GM12878 (cell line): ENCODE data around the gene NKAIN2. TPM values are rescaled to one million over a fixed set of nuclear protein-coding genes. Genes with fewer than 3 reads are reported as not detected.

ENCODE experiments used
- ATAC-seq: fragments of 200-7000 bp; cut with Tn5 transposase; 3 replicates; pipeline ENCODE4 v1.9.1; 2020; ENCODE audit warnings: mild to moderate bottlenecking, moderate library complexity
- BruUV-seq: library from RNA; stranded (reverse); fragments of 400-500 nt; replicated peaks from 2 replicates; lab custom pipeline; 2021; lab: Mats Ljungman, UMichigan
- CTCF ChIA-PET: fragments of 300-600 bp; sonication (Branson Sonifier 250); formaldehyde crosslinking; extraction: SDS; loops from one replicate; lab custom pipeline; 2021; ENCODE audit warnings: inconsistent platforms; lab: Yijun Ruan, JAX
- POLR2A ChIA-PET: fragments of 350-600 bp; formaldehyde crosslinking; extraction: SDS; loops from one replicate; lab custom pipeline; 2021; ENCODE audit warnings: inconsistent platforms; lab: Charles Lee
- RAD21 ChIA-PET: fragments of 300-600 bp; sonication (Branson Sonifier 250); formaldehyde crosslinking; loops from one replicate; lab custom pipeline; 2023; ENCODE audit warnings: antibody characterized with exemption; ENCODE audit not compliant: unreplicated experiment; lab: Charles Lee
- SMC1A ChIA-PET: fragments of 300-600 bp; sonication (Branson Sonifier 250); formaldehyde crosslinking; loops from one replicate; lab custom pipeline; 2023; ENCODE audit not compliant: unreplicated experiment, uncharacterized antibody; lab: Charles Lee
- DNase-seq: peaks from one replicate; pipeline ENCODE4 v3.0.0-alpha.2; 2011; ENCODE audit warnings: low read depth, low spot score
- FAIRE-seq: peaks from 3 replicates; lab custom pipeline; 2011; peaks lifted over from hg19 to GRCh38; lab: Jason Lieb, UNC
- H2AFZ ChIP-seq: 2 replicates; pipeline ENCODE4 v1.6.0; 2011; ENCODE audit warnings: low read depth, low read length, control low read depth; ENCODE audit not compliant: control insufficient read depth
- H3K27ac ChIP-seq: 2 replicates; pipeline ENCODE4 v1.5.1; 2011; ENCODE audit warnings: control low read depth; ENCODE audit not compliant: control insufficient read depth, insufficient read depth
- H3K27me3 ChIP-seq, 2 experiments: replicated peaks in 1 of 2; 2 replicates each; pipeline versions ENCODE4 v1.6.0 to v1.6.1; 2011; ENCODE audit warnings: low read length in 1 of 2; ENCODE audit not compliant: control insufficient read depth in 2 of 2, insufficient read depth in 2 of 2
- H3K36me3 ChIP-seq, 2 experiments: 2 replicates each; pipeline ENCODE4 v1.5.1; 2011; ENCODE audit warnings: low read length in 1 of 2; ENCODE audit not compliant: control insufficient read depth in 2 of 2, insufficient read depth in 2 of 2
- H3K4me1 ChIP-seq: 2 replicates; pipeline ENCODE4 v1.6.1; 2011; ENCODE audit warnings: mild to moderate bottlenecking, low read length, moderate library complexity, mixed read lengths; ENCODE audit not compliant: control insufficient read depth, insufficient read depth
- H3K4me2 ChIP-seq: 2 replicates; pipeline ENCODE4 v1.6.0; 2011; ENCODE audit warnings: control low read depth; ENCODE audit not compliant: control insufficient read depth, insufficient read depth
- H3K4me3 ChIP-seq: fragments of 200-600 bp; sonication (generic); 2 replicates; pipeline ENCODE4 v1.5.1; 2016
- H3K79me2 ChIP-seq: 2 replicates; pipeline ENCODE4 v1.6.0; 2011; ENCODE audit warnings: low read length; ENCODE audit not compliant: control insufficient read depth, insufficient read depth
- H3K9ac ChIP-seq: 2 replicates; pipeline ENCODE4 v1.8.0; 2011; ENCODE audit warnings: low read length, control low read depth, mixed read lengths; ENCODE audit not compliant: control insufficient read depth, insufficient read depth
- H3K9me3 ChIP-seq: replicated peaks from 3 replicates; pipeline ENCODE4 v1.5.1; 2011; ENCODE audit warnings: mild to moderate bottlenecking, low read length; ENCODE audit not compliant: control insufficient read depth, insufficient read depth
- H4K20me1 ChIP-seq: 2 replicates; pipeline ENCODE4 v1.6.0; 2011; ENCODE audit not compliant: control insufficient read depth, insufficient read depth
- BMI1 ChIP-seq: fragments of 450-650 bp; IDR thresholded peaks from 2 replicates; pipeline ENCODE4 v1.6.1; 2016; ENCODE audit warnings: mild to moderate bottlenecking, moderate library complexity, borderline replicate concordance
- CBFB ChIP-seq: IDR thresholded peaks from 2 replicates; pipeline ENCODE4 v1.6.1; 2016; ENCODE audit warnings: antibody characterized with exemption, low read depth
- CHD2 ChIP-seq: IDR thresholded peaks from 2 replicates; pipeline ENCODE4 v1.6.1; 2011; ENCODE audit warnings: low read depth, low read length, improper control_type of control experiment, borderline replicate concordance
- E2F4 ChIP-seq: IDR thresholded peaks from 2 replicates; pipeline ENCODE4 v1.6.1; 2012; ENCODE audit warnings: low read depth, low read length, improper control_type of control experiment
- ELK1 ChIP-seq: IDR thresholded peaks from 2 replicates; pipeline ENCODE4 v1.6.1; 2012; ENCODE audit warnings: low read depth, low read length, improper control_type of control experiment
- RAD21 ChIP-seq: IDR thresholded peaks from 2 replicates; pipeline ENCODE4 v1.6.1; 2011; ENCODE audit warnings: mild to moderate bottlenecking, low read depth, low read length, moderate library complexity; ENCODE audit not compliant: insufficient read depth
- REST ChIP-seq: IDR thresholded peaks from 2 replicates; pipeline ENCODE4 v1.6.1; 2012; ENCODE audit warnings: mild to moderate bottlenecking, low read depth, low read length
- STAT3 ChIP-seq: IDR thresholded peaks from 2 replicates; pipeline ENCODE4 v1.6.1; 2011; ENCODE audit warnings: low read depth, low read length, improper control_type of control experiment
- TAF1 ChIP-seq: IDR thresholded peaks from 2 replicates; pipeline ENCODE4 v1.6.1; 2011; ENCODE audit warnings: mild to moderate bottlenecking, low read depth, low read length, borderline replicate concordance
- USF1 ChIP-seq: IDR thresholded peaks from 2 replicates; pipeline ENCODE4 v1.6.1; 2011; ENCODE audit warnings: borderline replicate concordance, low read depth, mild to moderate bottlenecking, moderate library complexity, mixed read lengths, low read length; ENCODE audit not compliant: insufficient read depth; ENCODE audit errors: extremely low read length
- ZBTB11 ChIP-seq: fragments of 450-650 bp; formaldehyde crosslinking; IDR thresholded peaks from 2 replicates; pipeline ENCODE4 v1.5.0; 2022; ENCODE audit warnings: mild to moderate bottlenecking, missing genetic modification characterization
- ZSCAN29 ChIP-seq: fragments of 450-650 bp; IDR thresholded peaks from 2 replicates; pipeline ENCODE4 v1.6.1; 2017; ENCODE audit warnings: mild to moderate bottlenecking, moderate library complexity
- WGBS: methylation state at CpG from one replicate; pipeline ENCODE4 v1.1.6; 2016; ENCODE audit warnings: low lambda C conversion rate; ENCODE audit not compliant: insufficient replicate concordance, insufficient coverage; ENCODE audit errors: missing lambda C conversion rate; 5-methylcytosine and 5-hydroxymethylcytosine counted together
- in situ Hi-C: fragments of 300-500 bp; cut with MboI; formaldehyde crosslinking; loops from 9 replicates; pipeline ENCODE4 v1.14.3; 2018; ENCODE audit warnings: mixed read lengths
- intact Hi-C: fragments of 100-400 bp; cut with micrococcal nuclease; formaldehyde crosslinking; loops from one replicate; pipeline ENCODE4 v1.14.2; 2022; ENCODE audit not compliant: unreplicated experiment
- polyA plus RNA-seq, 11 experiments: library from polyadenylated mRNA; depleted of rRNA in 4 of 11; unstranded in 6 of 11; stranded (reverse) in 5 of 11; fragments of >200 nt; fragmentation: Nextera tagmentation in 4 of 11; fragmentation: Illumina TruSeq in 1 of 11; extraction: Ambion mirVana in 4 of 11; extraction: Trizol in 1 of 11; gene quantifications; 1 replicate in 1 of 11; 2 replicates in 10 of 11; pipeline versions ENCODE4 v1.2.1 to v1.2.3, GENCODE V29; 2011 to 2016; ENCODE audit warnings: inconsistent platforms in 2 of 11, missing spikeins in 2 of 11, low read depth in 1 of 11
- total RNA-seq, 4 experiments: library from RNA; depleted of rRNA in 3 of 4; stranded (reverse); fragments of >200 nt in 3 of 4; fragmentation: Illumina TruSeq in 1 of 4; extraction: Trizol in 1 of 4; gene quantifications; 2 replicates each; pipeline versions ENCODE4 v1.2.1 to v1.2.3, GENCODE V29; 2013 to 2021

The NKAIN2 gene
- total and polyA plus RNA-seq, 10 of the 15 experiments (the other 5 are each of a cell fraction or from before 2014, with no cell fraction given) = not detected

GRCh38 chr6:123994891-123995635 is 191.4 kb downstream of the NKAIN2 start:
- BruUV-seq = no TSS peak
- ChIA-PET POLR2A (no interaction called here), SMC1A (interaction anchor here (1.3 kb wide), 1 partner anchor 8 kb away, joined by 3 read pairs; no protein-coding TSS in a partner anchor), CTCF (no interaction called here), RAD21 (no interaction called here)
- Histone ChIP-seq H4K20me1 (no peaks in the 10 kb centered on the region), H3K79me2 (no peaks in the 10 kb centered on the region), H3K9ac (no peak overlapping the region), H3K27ac (no peak overlapping the region), H3K4me2 (no peak overlapping the region), H3K4me3 (no peak overlapping the region), H3K36me3 (no peaks in the 10 kb centered on the region), H2AFZ (no peak overlapping the region), H3K4me1 (no peaks in the 10 kb centered on the region), H3K9me3 (no peaks in the 10 kb centered on the region), H3K27me3 (no peaks in the 10 kb centered on the region)
- intact Hi-C loops (no loop called here), in situ Hi-C loops (no loop called here)
- FAIRE-seq (no peak), DNase-seq (no peak), ATAC-seq (no peak)
- 0% methylated on average over 4 of the region's 4 CpGs for WGBS
- no peak for TF ChIP-seq E2F4
- no peak for TF ChIP-seq TAF1
- TF ChIP-seq USF1 = no peak
- TF ChIP-seq RAD21 = no peak
- no peak for TF ChIP-seq CBFB
- TF ChIP-seq REST = no peak
- TF ChIP-seq ZBTB11 (CRISPR knock-in tag) = no peak
- TF ChIP-seq STAT3 = no peak
- TF ChIP-seq BMI1 = no peak
- no peak for TF ChIP-seq ELK1
- TF ChIP-seq CHD2 = no peak
- TF ChIP-seq ZSCAN29 = no peak
